Astrocyte of the spinal cord (primary cell): ENCODE results near the gene GPR39.

Experiments
- DNase-seq: peaks from one replicate; pipeline ENCODE4 v3.0.0; 2011; ENCODE audit warnings: low read depth, low spot score
- H3K4me3 ChIP-seq: 2 replicates; pipeline ENCODE4 v1.5.1; 2011; ENCODE audit warnings: low read depth, mild to moderate bottlenecking, low read length, moderate library complexity
- CTCF ChIP-seq: IDR thresholded peaks from 2 replicates; pipeline ENCODE4 v1.5.1; 2012; ENCODE audit warnings: low read depth, mild to moderate bottlenecking, low read length, inconsistent platforms
- in situ Hi-C: cut with HindIII; loops from 2 replicates; pipeline ENCODE4 v1.10.0; 2017; ENCODE audit warnings: low sequenced_read_pairs

The GPR39 gene

GRCh38 chr2:132448331-132448730, 31.7 kb downstream of the GPR39 start:
- no peak for TF ChIP-seq CTCF
- no peak overlapping the region for H3K4me3 ChIP-seq
- in situ Hi-C loops: no loop called here
- DNase-seq: no peak

GRCh38 chr2:132448771-132449170, 32.2 kb downstream of the GPR39 start:
- in situ Hi-C loops: no loop called here
- peak; percentile 43 for DNase-seq
- H3K4me3 ChIP-seq: no peak overlapping the region
- TF ChIP-seq CTCF: peak; percentile 77

GRCh38 chr2:132449868-132450267, 33.3 kb downstream of the GPR39 start:
- DNase-seq: no peak
- H3K4me3 ChIP-seq: no peak overlapping the region
- no peak for TF ChIP-seq CTCF
- in situ Hi-C loops: no loop called here

GRCh38 chr2:132460781-132461180, 44.2 kb downstream of the GPR39 start:
- DNase-seq: no peak
- no peak overlapping the region for H3K4me3 ChIP-seq
- TF ChIP-seq CTCF: no peak
- in situ Hi-C loops: no loop called here

GRCh38 chr2:132462236-132462635, 45.6 kb downstream of the GPR39 start:
- no peak for TF ChIP-seq CTCF
- in situ Hi-C loops: no loop called here
- DNase-seq: no peak
- no peak overlapping the region for H3K4me3 ChIP-seq

- DNase-seq: no peak
- in situ Hi-C loops: no loop called here
- no peak for TF ChIP-seq CTCF
- H3K4me3 ChIP-seq: no peak overlapping the region
These were observed 47.1 kb downstream of the GPR39 start for GRCh38 chr2:132463719-132464118.

GRCh38 chr2:132465917-132466316, 49.3 kb downstream of the GPR39 start:
- DNase-seq: peak; percentile 9
- TF ChIP-seq CTCF: no peak
- no peak overlapping the region for H3K4me3 ChIP-seq
- in situ Hi-C loops: no loop called here
